OCI-LY1 (cell line): ENCODE data around the gene CLDN34.

Experiments used
- H2AFZ ChIP-seq: fragments of 200-600 bp; sonication (generic), shearing (Covaris generic); 2 replicates; pipeline ENCODE4 v1.6.0; 2014; ENCODE audit warnings: antibody characterized with exemption, mild to moderate bottlenecking, low read length
- H3F3A ChIP-seq: fragments of 200-600 bp; sonication (generic), shearing (Covaris generic); 2 replicates; pipeline ENCODE4 v1.6.0; 2014; ENCODE audit warnings: mild to moderate bottlenecking, antibody characterized with exemption, low read length, moderate library complexity; ENCODE audit not compliant: insufficient read depth
- H3K27ac ChIP-seq: fragments of 200-600 bp; sonication (generic); 2 replicates; pipeline ENCODE4 v1.5.1; 2014; ENCODE audit warnings: low read length, mixed run types, mild to moderate bottlenecking, low read depth; ENCODE audit not compliant: poor library complexity, severe bottlenecking
- H3K27me3 ChIP-seq: fragments of 200-600 bp; sonication (generic); 2 replicates; pipeline ENCODE4 v1.6.0; 2014; ENCODE audit warnings: antibody characterized with exemption, mild to moderate bottlenecking, low read length, moderate library complexity; ENCODE audit not compliant: insufficient read depth
- H3K36me3 ChIP-seq: fragments of 200-600 bp; sonication (generic); 2 replicates; pipeline ENCODE4 v1.6.1; 2014; ENCODE audit warnings: mild to moderate bottlenecking, antibody characterized with exemption, low read length, moderate library complexity, mixed read lengths; ENCODE audit not compliant: insufficient read depth
- H3K4me1 ChIP-seq: fragments of 200-600 bp; sonication (generic); 2 replicates; pipeline ENCODE4 v1.5.1; 2014; ENCODE audit warnings: mild to moderate bottlenecking, low read length, moderate library complexity; ENCODE audit not compliant: insufficient read depth, severe bottlenecking
- H3K4me2 ChIP-seq: fragments of 200-600 bp; sonication (generic), shearing (Covaris generic); 2 replicates; pipeline ENCODE4 v1.6.1; 2014; ENCODE audit warnings: low read length
- H3K4me3 ChIP-seq: fragments of 200-600 bp; sonication (generic); 2 replicates; pipeline ENCODE4 v1.5.1; 2014; ENCODE audit warnings: low read length, low read depth, mild to moderate bottlenecking, mixed read lengths; ENCODE audit not compliant: poor library complexity, severe bottlenecking
- H3K79me2 ChIP-seq: fragments of 200-600 bp; shearing (Covaris generic); 2 replicates; pipeline ENCODE4 v1.6.1; 2016; ENCODE audit warnings: mixed run types, low read length, mixed read lengths; ENCODE audit not compliant: insufficient read depth
- H3K9ac ChIP-seq: fragments of 200-600 bp; sonication (generic), shearing (Covaris generic); 2 replicates; pipeline ENCODE4 v1.6.1; 2014; ENCODE audit warnings: mild to moderate bottlenecking, low read length, mixed read lengths
- H3K9me2 ChIP-seq: fragments of 200-600 bp; sonication (generic), shearing (Covaris generic); 2 replicates; pipeline ENCODE4 v1.6.1; 2014; ENCODE audit warnings: low read depth, mild to moderate bottlenecking, low read length, mixed read lengths
- H3K9me3 ChIP-seq: fragments of 200-600 bp; shearing (Covaris generic); 2 replicates; pipeline ENCODE4 v1.6.1; 2014; ENCODE audit warnings: low read length, mixed read lengths
- H4K20me1 ChIP-seq: fragments of 200-600 bp; sonication (generic), shearing (Covaris generic); 2 replicates; pipeline ENCODE4 v1.6.0; 2016; ENCODE audit warnings: mild to moderate bottlenecking, low read length; ENCODE audit not compliant: insufficient read depth
- EZH2 ChIP-seq: fragments of 200-600 bp; sonication (generic), shearing (Covaris generic); IDR thresholded peaks from 2 replicates; pipeline ENCODE4 v1.8.0; 2017; ENCODE audit warnings: borderline replicate concordance, mixed run types, mild to moderate bottlenecking, antibody characterized with exemption, low read length, moderate library complexity, mixed read lengths
- TF ChIP-seq, protein P1 (sequence below): fragments of 200-600 bp; sonication (generic), shearing (Covaris generic); IDR thresholded peaks from 2 replicates; pipeline ENCODE4 v1.5.1; 2017; ENCODE audit warnings: mild to moderate bottlenecking, antibody characterized with exemption, low read length, moderate library complexity, mixed read lengths

The CLDN34 gene

DNA sequence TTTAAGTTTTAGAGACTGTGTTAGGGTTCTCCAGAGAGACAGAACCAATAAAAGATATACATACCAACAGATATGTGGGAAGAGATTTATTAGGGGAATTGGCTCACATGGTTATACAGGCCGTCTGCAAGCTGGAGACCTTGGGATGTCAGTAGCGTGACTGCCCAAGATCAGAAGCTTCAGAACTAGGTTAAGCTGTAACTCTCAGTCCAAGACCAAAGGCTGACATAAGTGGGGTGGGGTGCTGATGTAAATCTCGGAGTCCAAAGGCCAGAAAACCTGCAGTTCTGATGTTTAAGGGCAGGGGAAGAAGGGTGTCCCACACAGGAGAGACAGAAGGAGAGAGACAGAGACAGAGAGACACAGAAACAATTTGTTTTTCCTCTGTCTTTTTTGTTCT is 10.5 kb downstream of the CLDN34 start:
- no peak overlapping the region for H3K27ac ChIP-seq
- no peaks in the 10 kb centered on the region for H3K36me3 ChIP-seq
- H4K20me1 ChIP-seq, result no peaks in the 10 kb centered on the region
- H3K4me1 ChIP-seq, result no peaks in the 10 kb centered on the region
- H3F3A ChIP-seq, result no peaks in the 10 kb centered on the region
- H3K9ac ChIP-seq, result no peak overlapping the region
- H3K4me2 ChIP-seq, result no peak overlapping the region
- H3K27me3 ChIP-seq, result no peaks in the 10 kb centered on the region
- H3K79me2 ChIP-seq, result no peaks in the 10 kb centered on the region
- TF ChIP-seq EZH2, result no peak
- TF ChIP-seq, protein P1, sequence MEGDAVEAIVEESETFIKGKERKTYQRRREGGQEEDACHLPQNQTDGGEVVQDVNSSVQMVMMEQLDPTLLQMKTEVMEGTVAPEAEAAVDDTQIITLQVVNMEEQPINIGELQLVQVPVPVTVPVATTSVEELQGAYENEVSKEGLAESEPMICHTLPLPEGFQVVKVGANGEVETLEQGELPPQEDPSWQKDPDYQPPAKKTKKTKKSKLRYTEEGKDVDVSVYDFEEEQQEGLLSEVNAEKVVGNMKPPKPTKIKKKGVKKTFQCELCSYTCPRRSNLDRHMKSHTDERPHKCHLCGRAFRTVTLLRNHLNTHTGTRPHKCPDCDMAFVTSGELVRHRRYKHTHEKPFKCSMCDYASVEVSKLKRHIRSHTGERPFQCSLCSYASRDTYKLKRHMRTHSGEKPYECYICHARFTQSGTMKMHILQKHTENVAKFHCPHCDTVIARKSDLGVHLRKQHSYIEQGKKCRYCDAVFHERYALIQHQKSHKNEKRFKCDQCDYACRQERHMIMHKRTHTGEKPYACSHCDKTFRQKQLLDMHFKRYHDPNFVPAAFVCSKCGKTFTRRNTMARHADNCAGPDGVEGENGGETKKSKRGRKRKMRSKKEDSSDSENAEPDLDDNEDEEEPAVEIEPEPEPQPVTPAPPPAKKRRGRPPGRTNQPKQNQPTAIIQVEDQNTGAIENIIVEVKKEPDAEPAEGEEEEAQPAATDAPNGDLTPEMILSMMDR, result no peak
- no peak overlapping the region for H3K4me3 ChIP-seq
- H3K9me3 ChIP-seq, result no peaks in the 10 kb centered on the region
- no peaks in the 10 kb centered on the region for H3K9me2 ChIP-seq
- no peak overlapping the region for H2AFZ ChIP-seq

DNA sequence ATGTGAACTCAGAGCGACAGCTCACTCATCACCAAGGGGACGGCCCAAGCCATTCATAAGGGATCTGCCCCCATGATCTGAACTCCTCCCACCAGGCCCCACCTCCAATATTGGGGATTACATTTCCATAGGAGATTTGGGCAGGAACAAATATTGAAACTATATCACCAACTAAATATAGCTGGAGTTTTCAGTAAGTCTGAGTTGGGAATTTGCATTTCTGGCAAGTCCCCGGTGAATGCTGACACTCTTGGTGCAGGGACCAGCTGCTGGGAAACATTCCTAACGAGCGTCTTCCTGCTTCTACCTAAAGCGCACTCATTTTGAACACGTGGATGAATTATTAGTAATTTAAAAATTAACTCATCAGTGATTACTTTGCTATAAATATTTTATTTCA is 13.2 kb downstream of the CLDN34 start:
- no peak for TF ChIP-seq EZH2
- TF ChIP-seq, protein P1, result no peak
- H4K20me1 ChIP-seq, result no peaks in the 10 kb centered on the region

DNA sequence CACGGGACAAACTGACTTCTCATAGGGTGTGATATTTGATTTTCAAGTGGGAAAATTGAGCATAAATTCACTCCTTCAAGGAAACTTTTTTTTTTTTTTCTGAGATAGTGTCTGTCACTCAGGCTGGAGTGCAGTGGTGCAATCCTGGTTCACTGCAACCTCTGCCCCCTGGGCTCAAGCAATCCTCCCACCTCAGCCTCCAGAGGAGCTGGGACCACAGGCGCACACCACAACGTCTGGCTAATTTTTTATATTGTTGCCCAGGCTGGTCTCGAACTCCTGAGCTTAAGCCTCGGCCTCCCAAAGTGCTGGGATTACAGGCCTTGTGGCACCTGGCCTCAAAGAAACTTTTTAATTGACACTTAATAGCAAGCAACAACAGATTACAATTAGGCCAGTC is 13.8 kb downstream of the CLDN34 start:
- no peaks in the 10 kb centered on the region for H3K36me3 ChIP-seq
- H3K79me2 ChIP-seq, result no peaks in the 10 kb centered on the region
- H3K4me1 ChIP-seq, result no peaks in the 10 kb centered on the region
- no peak overlapping the region for H3K4me3 ChIP-seq
- H3K27ac ChIP-seq, result no peak overlapping the region
- no peak overlapping the region for H3K4me2 ChIP-seq
- no peaks in the 10 kb centered on the region for H4K20me1 ChIP-seq
- H3K9me2 ChIP-seq, result no peaks in the 10 kb centered on the region
- no peak overlapping the region for H3K9ac ChIP-seq
- H3K9me3 ChIP-seq, result no peaks in the 10 kb centered on the region
- no peaks in the 10 kb centered on the region for H3K27me3 ChIP-seq
- no peak overlapping the region for H2AFZ ChIP-seq
- TF ChIP-seq, protein P1, result no peak
- no peak for TF ChIP-seq EZH2
- no peaks in the 10 kb centered on the region for H3F3A ChIP-seq

More for the DNA sequence above, 13.2 kb downstream of the CLDN34 start:
- Histone ChIP-seq H3K36me3 (no peaks in the 10 kb centered on the region), H3K4me3 (no peak overlapping the region), H3K27me3 (no peaks in the 10 kb centered on the region), H3K9ac (no peak overlapping the region), H3K4me2 (no peak overlapping the region), H3K79me2 (no peaks in the 10 kb centered on the region), H3F3A (no peaks in the 10 kb centered on the region), H3K27ac (no peak overlapping the region), H3K9me2 (no peaks in the 10 kb centered on the region), H3K9me3 (no peaks in the 10 kb centered on the region), H2AFZ (no peak overlapping the region), H3K4me1 (no peaks in the 10 kb centered on the region)
